Measurements from ENCODE around the gene SPATA31A7. TPM values are rescaled to one million over a fixed set of nuclear protein-coding genes. Genes with fewer than 3 reads are reported as not detected.
"Not testable (repeated sequence)": the region's sequence is repeated elsewhere in the genome, so short reads cannot be mapped to it uniquely, and the experiment has no call there.

SPATA31A7 gene
- total RNA-seq: not detected

GRCh38 chr9:61189736-61190135 lies at the start of gene SPATA31A7:
TSS of gene SPATA31A7 (plus strand) at chr9:61190036. CDS start at chr9:61190065, 29 bp downstream.
- DNase-seq (ENCODE audit: low spot score): not testable (repeated sequence)

DNA sequence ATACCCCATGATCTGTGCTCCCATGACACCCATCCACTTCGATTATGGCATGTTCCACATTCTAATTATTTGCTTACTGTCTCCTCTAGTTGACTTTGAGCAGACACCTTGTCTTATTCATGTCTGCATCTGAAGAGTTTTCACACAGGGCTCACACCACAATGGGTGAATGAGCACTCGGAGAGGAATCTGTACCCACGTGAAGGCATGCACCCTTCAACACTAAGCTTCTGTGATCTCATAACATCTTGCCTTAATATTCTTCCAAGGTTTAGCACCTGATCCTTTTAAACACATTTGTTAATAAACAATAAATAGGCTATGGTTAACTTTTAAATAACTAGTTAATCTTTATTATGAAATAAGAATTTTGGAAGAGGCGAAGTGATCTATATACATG lies 36.6 kb downstream of the SPATA31A7 start:
- not testable (repeated sequence) for DNase-seq (ENCODE audit: low spot score)

Measured in mucosa of gallbladder (tissue), 1 donor.